ENCODE measurements around the gene RAD51B.
A peak's percentile ranks its signal among the peaks of the same experiment; 100 is the strongest.

Gene RAD51B

DNA sequence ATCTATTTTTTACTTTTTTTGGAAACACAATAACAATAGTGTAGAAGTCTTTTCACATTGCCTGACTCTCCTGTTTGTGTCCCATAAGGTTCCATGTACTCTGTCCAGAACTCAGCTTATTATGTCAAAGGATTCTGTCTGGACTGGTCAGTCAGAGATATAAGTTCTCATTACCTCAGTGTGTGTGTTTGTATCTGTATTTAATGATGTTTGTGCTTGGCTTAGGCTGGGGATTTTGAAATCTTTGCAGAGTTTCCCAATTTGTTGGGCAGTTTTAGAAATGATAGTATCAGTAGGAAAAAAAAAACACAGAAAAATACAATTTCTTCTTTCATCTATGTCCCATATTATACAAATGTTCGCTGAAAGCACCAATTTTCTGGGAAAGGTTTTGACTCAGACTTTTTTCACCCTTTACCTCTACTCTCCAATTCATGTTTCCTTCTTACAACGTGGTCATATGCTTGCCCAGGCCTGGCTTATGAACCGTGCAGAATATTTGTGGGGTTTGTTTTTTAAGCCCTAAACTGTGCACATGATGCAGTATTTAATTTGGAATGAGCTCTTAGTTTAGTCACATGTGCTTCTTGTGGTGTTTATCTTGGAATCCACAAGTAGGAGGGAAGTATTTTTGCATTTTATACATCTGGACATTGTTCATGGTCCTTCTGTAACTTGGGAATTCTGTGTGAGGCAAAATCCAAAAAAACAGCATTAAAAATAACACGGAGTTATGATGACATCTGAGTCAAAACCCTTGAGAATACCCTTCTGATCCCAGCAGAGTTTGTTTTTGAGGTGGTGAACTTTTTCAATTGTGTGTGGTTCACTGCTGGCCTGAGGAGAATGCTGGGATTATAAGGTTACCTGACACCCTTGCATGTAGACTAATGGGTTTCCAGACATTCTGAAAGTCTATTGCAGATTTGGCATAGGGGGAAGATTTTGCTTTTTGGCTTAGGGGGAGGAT lies 121.2 kb downstream of the RAD51B start:
- TF ChIP-seq ZFX (IDR thresholded peaks at IDR 0.05) = no peak
- TF ChIP-seq, protein P1, sequence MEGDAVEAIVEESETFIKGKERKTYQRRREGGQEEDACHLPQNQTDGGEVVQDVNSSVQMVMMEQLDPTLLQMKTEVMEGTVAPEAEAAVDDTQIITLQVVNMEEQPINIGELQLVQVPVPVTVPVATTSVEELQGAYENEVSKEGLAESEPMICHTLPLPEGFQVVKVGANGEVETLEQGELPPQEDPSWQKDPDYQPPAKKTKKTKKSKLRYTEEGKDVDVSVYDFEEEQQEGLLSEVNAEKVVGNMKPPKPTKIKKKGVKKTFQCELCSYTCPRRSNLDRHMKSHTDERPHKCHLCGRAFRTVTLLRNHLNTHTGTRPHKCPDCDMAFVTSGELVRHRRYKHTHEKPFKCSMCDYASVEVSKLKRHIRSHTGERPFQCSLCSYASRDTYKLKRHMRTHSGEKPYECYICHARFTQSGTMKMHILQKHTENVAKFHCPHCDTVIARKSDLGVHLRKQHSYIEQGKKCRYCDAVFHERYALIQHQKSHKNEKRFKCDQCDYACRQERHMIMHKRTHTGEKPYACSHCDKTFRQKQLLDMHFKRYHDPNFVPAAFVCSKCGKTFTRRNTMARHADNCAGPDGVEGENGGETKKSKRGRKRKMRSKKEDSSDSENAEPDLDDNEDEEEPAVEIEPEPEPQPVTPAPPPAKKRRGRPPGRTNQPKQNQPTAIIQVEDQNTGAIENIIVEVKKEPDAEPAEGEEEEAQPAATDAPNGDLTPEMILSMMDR (conservative IDR thresholded peaks at IDR 0.05) = no peak
- peak overlapping the region; percentile 82 for H3K27ac ChIP-seq

DNA sequence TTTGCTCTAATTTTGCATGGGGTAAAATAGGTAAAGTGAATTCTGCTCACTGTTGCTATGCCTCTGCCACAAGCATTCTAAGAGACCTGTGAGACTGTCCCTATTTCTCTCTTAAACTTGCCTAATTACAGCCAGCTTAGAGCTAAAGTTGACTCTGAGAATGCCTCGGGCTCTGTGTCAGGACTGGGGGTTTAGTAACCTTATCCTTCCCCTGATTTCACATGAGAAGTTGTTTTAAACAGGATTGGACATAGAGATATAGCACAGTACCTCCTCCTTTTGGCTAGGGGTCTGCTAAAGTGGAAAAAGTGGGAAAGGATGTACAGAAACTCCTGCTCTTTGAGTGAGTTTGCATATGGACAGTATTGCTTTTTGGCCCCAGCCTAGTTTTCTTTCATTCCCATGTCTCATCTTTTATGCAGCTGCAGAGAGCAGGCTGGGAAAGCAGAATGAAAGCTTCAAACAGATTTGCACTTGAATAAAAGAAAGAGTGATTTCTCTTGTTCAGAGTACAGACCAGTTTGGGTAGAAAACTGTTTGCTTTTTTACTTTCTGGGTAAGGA lies 122.0 kb downstream of the RAD51B start:
- TF ChIP-seq, protein P1 (conservative IDR thresholded peaks at IDR 0.05) = no peak
- TF ChIP-seq ZFX (IDR thresholded peaks at IDR 0.05) = no peak
- H3K27ac ChIP-seq = peak overlapping the region; percentile 38; the same call in 1 of the 2 replicates

DNA sequence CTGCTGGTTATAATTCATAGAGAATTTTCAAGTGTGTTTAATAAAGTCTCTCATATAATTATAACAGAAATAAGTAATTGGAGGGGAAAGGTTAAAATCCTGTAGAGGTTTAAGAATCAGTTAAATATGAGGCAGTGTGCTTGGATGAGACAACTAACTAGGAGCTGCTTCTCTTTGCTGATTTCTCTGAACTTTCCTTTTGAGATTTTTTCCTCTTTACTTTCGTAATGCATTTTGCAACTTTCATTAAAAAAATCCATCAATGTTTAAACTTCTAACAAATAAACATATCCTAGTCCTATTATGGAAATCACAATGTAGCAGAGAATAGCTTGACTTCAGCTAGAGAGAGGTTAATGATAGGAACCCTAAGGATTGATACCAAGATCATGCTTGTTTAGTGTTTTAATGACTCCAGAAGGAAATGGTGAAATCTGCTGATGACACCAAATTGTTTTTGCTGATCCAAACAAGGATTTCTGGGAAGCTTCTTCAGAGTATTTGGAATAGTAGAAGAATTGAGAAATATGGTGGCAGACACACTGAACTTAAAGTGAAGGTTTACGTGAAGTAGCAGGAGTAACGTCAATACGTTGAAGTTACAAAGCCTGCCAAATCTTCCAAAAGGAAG lies 122.6 kb downstream of the RAD51B start:
- no peak overlapping the region for H3K27ac ChIP-seq
- TF ChIP-seq, protein P1 (conservative IDR thresholded peaks at IDR 0.05) = no peak
- no peak for TF ChIP-seq ZFX (IDR thresholded peaks at IDR 0.05)

DNA sequence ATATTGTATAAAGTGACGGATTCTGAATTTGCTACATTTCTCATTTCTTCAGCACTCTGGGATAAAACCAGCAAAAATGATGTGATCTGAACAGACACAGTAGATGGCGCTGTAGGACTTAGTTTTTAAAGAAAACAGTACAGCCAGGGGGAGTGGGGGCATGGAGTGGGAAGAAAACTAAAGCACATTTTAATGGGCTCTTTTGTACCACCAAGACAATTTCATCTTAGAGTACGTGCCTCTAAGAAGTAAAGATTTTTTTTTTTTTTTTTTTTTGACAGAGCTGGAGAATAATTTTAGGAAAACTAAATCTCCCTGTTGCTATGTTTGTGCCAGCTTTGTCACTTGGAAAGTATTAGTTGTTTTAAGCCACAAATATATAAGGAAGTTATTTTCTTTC lies 124.4 kb downstream of the RAD51B start:
- no peak for TF ChIP-seq ZFX (IDR thresholded peaks at IDR 0.05)
- TF ChIP-seq, protein P1 (conservative IDR thresholded peaks at IDR 0.05) = peak; percentile 84
- H3K27ac ChIP-seq = no peak overlapping the region

DNA sequence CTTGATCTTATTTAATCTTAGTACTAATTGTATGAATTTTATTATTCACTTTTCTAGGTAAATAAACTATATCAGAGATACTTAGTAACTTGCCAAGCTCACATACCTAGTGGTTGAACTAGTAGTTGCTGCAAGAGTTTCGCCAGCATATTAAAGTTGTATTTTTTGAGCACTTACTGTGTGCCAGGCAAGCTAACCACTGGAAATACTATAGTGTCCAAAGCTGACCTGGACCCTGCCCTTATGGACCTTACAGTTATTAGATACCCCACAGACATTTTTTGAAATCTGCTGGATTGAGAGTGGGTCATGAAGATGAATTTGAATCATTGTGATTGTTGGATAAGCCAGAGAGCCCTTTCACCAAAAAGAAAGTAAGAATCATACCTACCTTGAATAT lies 125.0 kb downstream of the RAD51B start:
- TF ChIP-seq, protein P1 (conservative IDR thresholded peaks at IDR 0.05) = no peak
- no peak for TF ChIP-seq ZFX (IDR thresholded peaks at IDR 0.05)
- H3K27ac ChIP-seq = no peak overlapping the region

DNA sequence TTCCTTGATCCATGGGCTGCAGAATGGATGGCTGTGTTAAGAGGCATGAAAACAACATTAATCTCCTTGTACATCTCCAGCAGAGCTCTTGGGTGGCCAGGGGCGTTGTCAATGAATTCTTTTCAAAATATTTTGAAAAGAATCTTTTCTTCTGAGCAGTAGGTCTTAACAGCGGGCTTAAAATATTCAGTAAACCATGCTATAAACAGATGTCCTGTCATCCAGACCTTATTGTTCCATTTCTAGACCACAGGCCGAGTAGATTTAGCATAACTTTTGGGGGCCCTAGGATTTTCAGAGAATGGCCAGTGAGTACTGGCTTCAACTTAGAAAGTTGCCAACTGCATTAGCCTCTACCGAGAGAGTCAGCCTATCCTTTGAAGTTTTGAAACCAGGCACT lies 130.2 kb downstream of the RAD51B start:
- TF ChIP-seq, protein P1 (conservative IDR thresholded peaks at IDR 0.05) = no peak
- TF ChIP-seq ZFX (IDR thresholded peaks at IDR 0.05) = no peak
- H3K27ac ChIP-seq = no peak overlapping the region

DNA sequence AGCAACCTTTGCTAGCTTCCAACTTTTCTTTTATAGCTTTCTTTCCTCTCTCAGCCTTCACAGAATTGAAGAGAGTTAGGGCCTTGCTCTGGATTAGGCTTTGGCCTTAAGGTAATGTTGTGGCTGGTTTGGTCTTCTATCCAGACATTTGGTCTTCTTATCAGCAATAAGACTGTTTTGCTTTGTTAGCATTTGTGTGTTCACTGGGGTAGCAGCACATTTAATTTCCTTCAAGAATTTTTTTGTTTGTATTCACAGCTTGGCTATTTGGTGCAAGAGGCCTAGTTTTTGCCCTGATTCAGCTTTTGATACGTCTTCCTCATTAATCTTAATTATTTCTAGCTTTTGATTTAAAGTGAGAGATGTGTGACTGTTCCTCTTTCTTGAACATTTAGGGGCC lies 130.8 kb downstream of the RAD51B start:
- no peak overlapping the region for H3K27ac ChIP-seq
- TF ChIP-seq ZFX (IDR thresholded peaks at IDR 0.05) = no peak
- TF ChIP-seq, protein P1 (conservative IDR thresholded peaks at IDR 0.05) = no peak

All from C4-2B (cell line).